GM12892 (cell line): Measurements from ENCODE around the gene VPS33B.

Experiments
- POLR2A ChIP-seq: IDR thresholded peaks from 2 replicates; pipeline ENCODE4 v1.6.1; 2011; ENCODE audit warnings: low read depth, low read length, control low read depth
- POLR2AphosphoS5 ChIP-seq: IDR thresholded peaks from 2 replicates; pipeline ENCODE4 v1.6.1; 2011; ENCODE audit warnings: low read depth, low read length, control low read depth

DNA sequence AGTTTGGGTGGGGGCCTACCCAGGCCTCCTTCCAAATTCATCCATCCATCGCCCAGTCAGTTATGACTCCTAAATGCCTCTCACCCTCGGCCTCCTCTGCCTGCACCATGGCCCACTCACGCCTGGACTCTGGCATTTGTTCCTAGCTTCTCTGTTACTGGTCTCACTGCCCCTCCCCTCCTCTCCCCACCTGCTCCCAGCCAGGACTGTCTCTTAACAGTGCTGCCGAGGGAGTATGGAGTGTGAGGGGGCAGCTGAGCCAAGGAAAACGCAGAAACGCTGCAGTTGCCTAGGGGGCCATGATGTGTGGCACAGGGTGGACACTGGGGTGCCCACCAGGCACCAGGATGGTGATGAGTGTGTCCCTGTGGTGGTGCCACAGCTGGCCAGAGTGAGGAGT is 64.6 kb downstream of the VPS33B start:
- TF ChIP-seq POLR2A (no peak), POLR2AphosphoS5 (no peak)
